ENCODE results near the gene MYO1B.

Gene MYO1B

GRCh38 chr2:191404568-191404991 is 159.4 kb downstream of the MYO1B start:
- DNase-seq (ENCODE audit: low read depth, low spot score), result no peak

- DNase-seq (ENCODE audit: low read depth, low spot score), result no peak
Observed at GRCh38 chr2:191405546-191405945, 160.3 kb downstream of the MYO1B start.

GRCh38 chr2:191410646-191411436 is 165.6 kb downstream of the MYO1B start:
- no peak for DNase-seq (ENCODE audit: low read depth, low spot score)

DNA sequence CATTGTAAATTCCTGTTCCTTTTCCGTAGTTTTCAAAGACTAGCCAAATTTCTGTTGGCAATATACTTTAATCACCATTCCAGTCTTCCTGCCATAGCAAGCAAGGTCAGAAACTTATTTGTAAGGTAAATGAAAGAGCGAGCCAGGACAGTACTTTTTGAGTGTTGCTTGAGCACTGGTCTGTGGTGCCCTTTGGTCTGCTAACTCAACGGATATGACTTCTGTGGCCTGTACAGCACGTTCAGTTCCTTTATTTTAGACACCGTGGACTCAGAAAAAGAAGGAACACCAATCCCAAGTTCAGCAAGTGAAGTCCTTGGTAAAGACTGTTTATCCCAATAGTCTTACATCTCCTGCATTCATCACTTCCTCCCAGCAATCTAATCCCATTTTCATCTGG is 166.3 kb downstream of the MYO1B start:
- no peak for DNase-seq (ENCODE audit: low read depth, low spot score)

DNA sequence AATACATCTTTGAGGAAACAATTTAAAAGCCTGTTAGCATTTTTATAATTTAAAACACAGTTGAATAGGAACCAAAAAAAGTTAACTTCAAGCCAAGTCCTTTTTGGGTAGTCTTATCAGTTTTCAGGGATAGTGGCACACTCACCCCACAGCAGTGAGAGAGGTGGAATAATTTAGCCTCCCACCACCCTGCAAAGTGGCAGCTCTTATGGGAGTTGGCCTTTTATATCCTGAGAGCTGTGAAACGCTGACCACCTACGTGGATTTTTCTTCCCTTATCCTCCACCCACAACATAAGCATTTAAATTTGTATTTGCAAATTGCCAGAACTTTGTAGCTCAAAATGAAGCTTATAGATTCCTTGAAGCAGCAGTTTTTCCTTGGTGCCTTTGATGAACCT is 167.1 kb downstream of the MYO1B start:
- DNase-seq (ENCODE audit: low read depth, low spot score), result no peak

- no peak for DNase-seq (ENCODE audit: low read depth, low spot score)
Observed at GRCh38 chr2:191415101-191415500, 169.9 kb downstream of the MYO1B start.

DNA sequence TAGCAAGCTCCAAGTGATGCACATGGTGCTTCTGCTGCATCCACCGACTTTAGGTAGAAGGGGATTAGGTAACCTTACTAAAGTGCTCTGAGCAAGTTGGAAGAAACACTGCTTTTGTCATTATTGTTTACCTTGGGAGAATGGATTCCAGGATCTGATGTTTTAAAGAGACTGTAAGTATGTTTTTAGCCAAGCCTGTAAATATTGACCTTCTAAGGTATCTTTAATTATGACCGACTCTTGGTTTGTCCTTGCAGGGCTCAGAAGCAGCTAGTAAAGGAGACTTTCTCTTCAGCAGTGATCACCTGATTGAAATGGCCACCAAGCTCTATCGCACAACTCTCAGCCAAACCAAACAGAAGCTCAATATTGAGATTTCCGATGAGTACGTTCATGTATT is 170.7 kb downstream of the MYO1B start:
- DNase-seq (ENCODE audit: low read depth, low spot score), result no peak

- no peak for DNase-seq (ENCODE audit: low read depth, low spot score)
Observed at GRCh38 chr2:191417746-191418145, 172.5 kb downstream of the MYO1B start.

DNA sequence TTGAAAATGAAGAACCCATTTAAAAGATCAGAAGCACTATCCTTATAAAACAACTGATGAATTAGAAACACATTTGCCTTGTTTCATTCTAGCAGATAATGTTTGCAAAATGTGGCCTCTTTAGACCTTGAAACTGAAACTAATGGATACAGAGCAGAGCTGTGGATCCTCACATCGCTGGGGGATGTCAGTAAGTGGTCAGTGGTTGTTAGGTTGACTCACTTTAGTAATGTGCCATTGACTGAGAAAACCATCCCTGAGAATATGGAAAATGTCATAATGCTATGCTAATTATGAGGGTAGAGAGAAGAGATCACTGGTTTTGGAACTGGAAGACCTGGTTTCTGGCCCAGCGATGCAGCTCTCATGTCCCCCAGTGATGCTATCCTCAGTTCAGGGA is 176.7 kb downstream of the MYO1B start:
- DNase-seq (ENCODE audit: low read depth, low spot score), result no peak

GRCh38 chr2:191427031-191427430 is 181.8 kb downstream of the MYO1B start:
- DNase-seq (ENCODE audit: low read depth, low spot score), result no peak

GRCh38 chr2:191428141-191428540 is 182.9 kb downstream of the MYO1B start:
- DNase-seq (ENCODE audit: low read depth, low spot score), result no peak

GRCh38 chr2:191430476-191430875 is 185.3 kb downstream of the MYO1B start:
- no peak for DNase-seq (ENCODE audit: low read depth, low spot score)

DNA sequence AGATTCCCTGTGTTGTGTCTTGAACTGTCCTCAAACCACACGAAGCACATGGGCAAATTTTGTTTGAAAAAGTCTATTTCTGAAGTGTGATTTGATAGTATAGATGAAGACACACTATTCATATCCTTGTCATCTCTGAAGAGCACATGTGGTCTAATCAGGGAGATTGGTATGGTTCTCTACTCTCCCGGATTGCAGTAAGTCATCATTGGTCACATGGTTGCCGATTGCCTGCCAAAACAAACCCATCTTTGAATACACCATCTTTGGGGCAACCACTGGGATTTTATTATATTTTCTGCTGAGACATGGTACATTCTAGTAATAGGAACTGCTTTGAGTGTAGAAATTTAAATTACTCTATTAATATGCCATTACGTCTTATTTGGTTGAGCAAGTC is 186.9 kb downstream of the MYO1B start:
- DNase-seq (ENCODE audit: low read depth, low spot score), result no peak

- no peak for DNase-seq (ENCODE audit: low read depth, low spot score)
Observed at GRCh38 chr2:191434072-191434471, 188.9 kb downstream of the MYO1B start.

DNA sequence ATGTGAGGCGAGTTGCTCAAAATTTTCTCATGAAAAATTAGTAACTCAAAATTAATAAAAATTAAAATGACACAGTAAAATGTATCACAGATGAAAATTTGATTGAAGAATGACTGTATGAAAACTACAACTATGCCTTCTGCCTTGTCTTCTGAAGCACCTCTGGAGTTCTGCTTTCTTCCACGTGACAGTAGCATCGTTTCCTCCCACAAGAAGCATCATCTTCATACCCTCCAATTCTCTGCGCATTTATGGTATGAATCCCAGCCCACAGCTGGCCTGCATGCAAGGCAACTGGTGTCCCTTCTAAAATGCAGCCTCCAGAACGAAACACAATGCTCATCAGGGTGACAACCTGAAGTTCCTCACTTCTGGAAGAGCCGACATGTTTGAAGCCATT is 189.9 kb downstream of the MYO1B start:
- DNase-seq (ENCODE audit: low read depth, low spot score), result no peak

GRCh38 chr2:191436368-191437055 is 191.3 kb downstream of the MYO1B start:
- DNase-seq (ENCODE audit: low read depth, low spot score), result no peak

GRCh38 chr2:191439481-191439880 is 194.3 kb downstream of the MYO1B start:
- no peak for DNase-seq (ENCODE audit: low read depth, low spot score)

GRCh38 chr2:191441496-191442214 is 196.5 kb downstream of the MYO1B start:
- no peak for DNase-seq (ENCODE audit: low read depth, low spot score)

GRCh38 chr2:191443446-191443845 is 198.2 kb downstream of the MYO1B start:
- no peak for DNase-seq (ENCODE audit: low read depth, low spot score)

GRCh38 chr2:191446910-191447309 is 201.7 kb downstream of the MYO1B start:
- DNase-seq (ENCODE audit: low read depth, low spot score), result no peak

DNA sequence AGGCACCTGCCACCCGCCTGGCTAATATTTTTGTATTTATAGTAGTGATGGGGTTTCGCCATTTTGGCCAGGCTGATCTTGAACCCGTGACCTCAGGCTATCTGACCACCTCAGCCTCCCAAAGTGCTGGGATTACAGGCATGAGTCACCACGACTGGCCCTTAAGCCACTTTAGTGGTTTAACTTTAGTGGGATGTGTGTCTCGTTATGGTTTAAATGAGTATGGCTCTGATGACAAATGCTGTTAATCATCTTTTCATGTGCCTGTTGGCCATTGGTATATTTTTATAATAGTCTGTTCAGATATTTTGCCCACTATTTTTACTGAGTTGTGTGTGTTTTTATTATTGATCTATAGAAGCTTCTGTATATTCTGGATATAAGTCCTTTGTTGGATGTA is 205.9 kb downstream of the MYO1B start:
- no peak for DNase-seq (ENCODE audit: low read depth, low spot score)

DNA sequence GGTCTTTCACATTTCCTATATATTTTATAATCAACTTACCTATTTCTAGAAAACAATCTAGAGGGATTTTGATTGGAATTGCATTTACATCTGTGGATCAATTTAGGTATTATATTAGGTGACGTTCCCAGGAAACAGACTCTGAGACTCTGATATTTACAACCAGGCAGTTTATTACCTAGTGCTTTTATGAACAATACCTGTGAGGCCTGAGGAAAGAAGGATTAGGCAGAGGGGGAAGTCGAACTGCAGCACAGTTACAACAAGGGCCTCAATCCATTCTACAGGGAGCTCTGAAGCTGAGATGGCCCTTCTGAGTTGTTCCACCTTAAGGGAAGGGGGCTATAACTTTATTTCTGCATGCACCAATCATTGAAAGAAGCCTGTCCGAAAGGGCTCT is 206.9 kb downstream of the MYO1B start:
- DNase-seq (ENCODE audit: low read depth, low spot score), result no peak

GRCh38 chr2:191453761-191454160 is 208.6 kb downstream of the MYO1B start:
- no peak for DNase-seq (ENCODE audit: low read depth, low spot score)
